Measurements from ENCODE around the gene APBA1. TPM values are rescaled to one million over a fixed set of nuclear protein-coding genes. Genes with fewer than 3 reads are reported as not detected.

Gene APBA1
- total RNA-seq, 1 experiment from 2014 or later = 1.8 TPM

DNA sequence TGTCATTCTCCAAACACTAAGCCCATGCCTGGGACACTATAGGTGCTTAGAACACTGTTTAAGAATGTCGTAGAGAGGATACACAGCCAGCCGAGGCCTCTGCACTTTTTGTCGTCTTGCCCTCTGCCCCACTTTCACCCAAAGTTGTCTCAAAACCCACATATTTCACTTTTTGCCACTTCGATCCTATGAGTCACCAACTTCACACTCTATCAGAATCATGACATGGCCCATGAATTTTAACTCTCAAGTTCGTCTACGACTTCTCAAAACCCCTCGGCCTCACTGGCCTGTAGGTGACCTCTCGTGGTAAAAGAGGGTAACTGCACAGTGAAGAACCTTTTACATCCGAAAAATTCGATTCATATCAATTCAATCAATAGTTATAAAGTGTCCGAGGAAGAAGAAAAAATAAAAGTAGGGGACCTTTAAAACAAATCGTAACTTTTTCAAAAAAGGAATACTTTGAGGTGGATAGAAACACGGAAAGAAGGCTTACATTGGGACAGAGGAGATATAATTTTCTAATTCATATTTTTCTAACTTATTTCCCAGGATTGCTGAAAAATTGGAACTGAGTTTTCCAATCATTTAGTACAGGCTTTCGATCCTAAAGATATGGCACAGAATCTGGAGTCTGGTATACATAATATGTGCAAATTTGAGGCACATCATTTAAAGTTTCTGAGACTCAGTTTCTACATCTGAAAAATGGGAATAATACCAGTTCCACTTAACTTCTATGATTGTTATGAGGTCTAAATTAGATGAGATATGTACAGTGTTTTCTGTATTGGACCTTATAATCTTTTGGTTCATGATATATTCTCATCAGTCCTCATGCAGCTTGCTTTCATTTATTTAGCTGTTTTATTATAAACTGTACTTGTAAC lies 122.6 kb downstream of the APBA1 start:
- no peak overlapping the region for H3K18ac ChIP-seq (ENCODE audit: insufficient read length, low read depth, low read length)
- H3K79me2 ChIP-seq (ENCODE audit: insufficient read depth, low read length) = no peaks in the 10 kb centered on the region
- H3T11ph ChIP-seq (ENCODE audit: low read length) = no peak overlapping the region
- H3K9ac ChIP-seq (ENCODE audit: extremely low read depth, insufficient read length, low read length) = no peak overlapping the region
- no peak overlapping the region for H3K14ac ChIP-seq (ENCODE audit: insufficient read depth, low read length)
- no peak for DNase-seq
- H2BK15ac ChIP-seq (ENCODE audit: low read depth, low read length) = no peak overlapping the region
- TF ChIP-seq, protein P1, sequence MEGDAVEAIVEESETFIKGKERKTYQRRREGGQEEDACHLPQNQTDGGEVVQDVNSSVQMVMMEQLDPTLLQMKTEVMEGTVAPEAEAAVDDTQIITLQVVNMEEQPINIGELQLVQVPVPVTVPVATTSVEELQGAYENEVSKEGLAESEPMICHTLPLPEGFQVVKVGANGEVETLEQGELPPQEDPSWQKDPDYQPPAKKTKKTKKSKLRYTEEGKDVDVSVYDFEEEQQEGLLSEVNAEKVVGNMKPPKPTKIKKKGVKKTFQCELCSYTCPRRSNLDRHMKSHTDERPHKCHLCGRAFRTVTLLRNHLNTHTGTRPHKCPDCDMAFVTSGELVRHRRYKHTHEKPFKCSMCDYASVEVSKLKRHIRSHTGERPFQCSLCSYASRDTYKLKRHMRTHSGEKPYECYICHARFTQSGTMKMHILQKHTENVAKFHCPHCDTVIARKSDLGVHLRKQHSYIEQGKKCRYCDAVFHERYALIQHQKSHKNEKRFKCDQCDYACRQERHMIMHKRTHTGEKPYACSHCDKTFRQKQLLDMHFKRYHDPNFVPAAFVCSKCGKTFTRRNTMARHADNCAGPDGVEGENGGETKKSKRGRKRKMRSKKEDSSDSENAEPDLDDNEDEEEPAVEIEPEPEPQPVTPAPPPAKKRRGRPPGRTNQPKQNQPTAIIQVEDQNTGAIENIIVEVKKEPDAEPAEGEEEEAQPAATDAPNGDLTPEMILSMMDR (conservative IDR thresholded peaks at IDR 0.05) = peak; percentile 94
- peaks cover 2% of the 10 kb centered on the region; the same call in 1 of the 2 replicates for H3K4me1 ChIP-seq (ENCODE audit: insufficient read depth, low read length)
- no peaks in the 10 kb centered on the region for H4K20me1 ChIP-seq (ENCODE audit: control insufficient read depth, insufficient read depth, insufficient read length)
- H3K4me2 ChIP-seq (ENCODE audit: insufficient read depth, insufficient read length, low read length) = no peak overlapping the region
- no peak overlapping the region for H4K91ac ChIP-seq (ENCODE audit: insufficient read length, low read depth, low read length)
- no peaks in the 10 kb centered on the region for H3K9me3 ChIP-seq (ENCODE audit: control insufficient read depth, low read depth, low read length)
- no peak overlapping the region for H2BK20ac ChIP-seq (ENCODE audit: low read depth, low read length, poor library complexity, severe bottlenecking)
- H2AK5ac ChIP-seq (ENCODE audit: insufficient read length, low read length) = no peak overlapping the region
- WGBS (ENCODE audit: extremely low coverage, insufficient read length, low lambda C conversion rate) = no CpG with 5 or more reads among the region's 14 CpGs
- Mint-ChIP-seq H3K4me3 (no peak overlapping the region), H3K27ac (no peak overlapping the region), H3K9me3 (no peaks in the 10 kb centered on the region; a peak in 1 of 5 replicates), H3K36me3 (ENCODE audit: insufficient read depth in 1 of 3, low read depth in 3 of 3) (no peaks in the 10 kb centered on the region), H3K27me3 (ENCODE audit: low read depth) (no peaks in the 10 kb centered on the region), H3K4me1 (peaks cover 0 to 4% of the 10 kb centered on the region in 2 experiments; a peak in 2 of 4 replicates)
- no peaks in the 10 kb centered on the region for H3K79me1 ChIP-seq (ENCODE audit: insufficient read depth, low read depth, low read length, poor library complexity, severe bottlenecking)
- no peak overlapping the region for H3K56ac ChIP-seq (ENCODE audit: insufficient read length, low read depth, low read length)
- no peak overlapping the region for H2BK12ac ChIP-seq (ENCODE audit: insufficient read length, low read depth, low read length)
- H4K8ac ChIP-seq (replicated peaks; ENCODE audit: insufficient read length, low read depth, low read length) = no peak overlapping the region
- no peaks in the 10 kb centered on the region for H3K23me2 ChIP-seq (ENCODE audit: insufficient read length, low read depth, low read length, poor library complexity, severe bottlenecking)
- H3K27me3 ChIP-seq (ENCODE audit: insufficient read depth, low read length) = no peaks in the 10 kb centered on the region
- H4K5ac ChIP-seq (ENCODE audit: insufficient read length, low read depth, low read length) = no peak overlapping the region
- H2BK120ac ChIP-seq (ENCODE audit: low read depth, low read length, poor library complexity, severe bottlenecking) = no peak overlapping the region
- H3K27ac ChIP-seq (ENCODE audit: insufficient read length, low read depth, low read length) = no peak overlapping the region
- H2BK5ac ChIP-seq (ENCODE audit: insufficient read length, low read length) = no peak overlapping the region
- H2AFZ ChIP-seq (ENCODE audit: low read length) = no peak overlapping the region
- no peak overlapping the region for H3K23ac ChIP-seq (ENCODE audit: insufficient read length, low read depth, low read length)
- no peak overlapping the region for H3K4ac ChIP-seq (ENCODE audit: low read depth, low read length)

Measured in H9 (cell line).